Measurements from ENCODE around the gene DUSP1.
"Not testable (repeated sequence)": the region's sequence is repeated elsewhere in the genome, so short reads cannot be mapped to it uniquely, and the experiment has no call there.

The DUSP1 gene

DNA sequence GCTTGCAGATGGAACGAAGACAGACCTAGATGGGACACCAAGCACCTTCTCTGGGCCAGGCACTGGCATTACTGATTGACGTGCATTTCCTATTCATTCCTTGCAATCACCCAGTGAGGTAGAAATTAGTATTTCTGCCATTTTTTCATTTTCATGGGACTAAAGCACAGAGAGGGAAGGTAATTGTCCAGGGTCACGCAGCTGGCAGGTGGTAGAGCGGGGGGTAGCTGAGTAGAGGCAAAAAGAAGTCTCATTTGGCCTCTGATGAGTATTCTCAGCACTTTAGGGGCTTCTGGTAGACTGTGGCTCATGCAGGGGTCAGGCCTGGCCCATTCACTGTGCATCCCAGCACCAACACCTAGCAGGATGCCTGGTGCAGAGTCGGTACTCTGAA, 19.5 kb upstream of the DUSP1 start:
- H3K4me1 Mint-ChIP-seq (ENCODE audit: low read depth): peaks cover 3% of the 10 kb centered on the region
- H3K4me3 Mint-ChIP-seq: no peak overlapping the region
- H3K36me3 Mint-ChIP-seq (ENCODE audit: low read depth): no peaks in the 10 kb centered on the region
- H3K27ac Mint-ChIP-seq: no peak overlapping the region
- H3K9me3 Mint-ChIP-seq: no peaks in the 10 kb centered on the region
- no peaks in the 10 kb centered on the region for H3K27me3 Mint-ChIP-seq (ENCODE audit: low read depth)

- H3K4me3 Mint-ChIP-seq: no peak overlapping the region
- no peaks in the 10 kb centered on the region for H3K27me3 Mint-ChIP-seq (ENCODE audit: low read depth)
- no peak overlapping the region for H3K27ac Mint-ChIP-seq
- H3K36me3 Mint-ChIP-seq (ENCODE audit: low read depth): no peaks in the 10 kb centered on the region
- no peaks in the 10 kb centered on the region for H3K9me3 Mint-ChIP-seq
- H3K4me1 Mint-ChIP-seq (ENCODE audit: low read depth): peaks cover 3% of the 10 kb centered on the region
Observed at GRCh38 chr5:172789687-172790495, 18.9 kb upstream of the DUSP1 start.

DNA sequence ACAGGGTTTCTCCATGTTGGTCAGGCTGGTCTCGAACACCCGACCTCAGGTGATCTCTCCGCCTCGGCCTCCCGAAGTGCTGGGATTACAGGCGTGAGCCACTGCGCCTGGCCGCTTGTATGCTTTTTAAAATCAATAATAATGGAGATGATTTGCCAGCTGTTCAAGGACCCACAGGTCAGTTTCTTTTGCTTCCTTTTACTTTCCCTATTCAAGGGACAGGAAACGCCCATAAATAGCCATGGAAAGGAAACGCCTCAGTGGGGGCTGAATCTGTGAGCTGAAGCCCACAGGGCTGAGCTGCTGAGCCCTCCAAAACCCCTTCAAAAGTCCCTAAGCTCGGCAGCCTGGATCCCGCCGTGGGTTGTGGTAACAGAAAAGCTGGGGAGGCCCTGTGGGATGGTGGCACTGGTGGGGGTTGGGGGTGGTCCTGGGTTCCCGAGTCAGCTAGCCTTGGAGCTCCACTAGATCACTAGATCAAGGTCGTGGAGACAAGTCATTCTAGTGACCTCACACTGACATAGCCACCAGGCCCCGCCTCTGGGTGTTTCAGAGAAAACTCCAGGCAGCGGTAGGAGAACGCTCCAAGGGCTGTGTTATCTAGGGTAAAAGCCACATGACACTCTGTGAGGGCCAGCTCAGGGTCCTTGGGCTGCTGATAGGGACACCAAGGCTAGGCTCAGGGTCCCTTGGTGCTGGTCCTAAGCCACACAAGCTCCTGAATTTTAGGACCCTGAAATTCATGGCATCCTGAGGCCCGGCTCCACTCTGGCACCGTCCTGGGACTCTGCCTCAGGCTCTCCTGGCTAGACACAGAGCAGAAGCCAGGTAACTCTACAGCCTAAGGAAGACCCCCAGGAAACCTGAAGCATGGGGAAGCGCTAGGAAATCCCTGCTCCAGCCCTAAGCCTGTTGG, 18.0 kb upstream of the DUSP1 start:
- Mint-ChIP-seq H3K27me3 (ENCODE audit: low read depth) (no peaks in the 10 kb centered on the region), H3K9me3 (no peaks in the 10 kb centered on the region), H3K36me3 (ENCODE audit: low read depth) (no peaks in the 10 kb centered on the region), H3K4me3 (no peak overlapping the region), H3K27ac (no peak overlapping the region), H3K4me1 (ENCODE audit: low read depth) (peaks cover 3% of the 10 kb centered on the region)

GRCh38 chr5:172787538-172787937, 16.5 kb upstream of the DUSP1 start:
- not testable (repeated sequence) for H3K27me3 Mint-ChIP-seq (ENCODE audit: low read depth); H3K27ac Mint-ChIP-seq; H3K4me3 Mint-ChIP-seq; H3K4me1 Mint-ChIP-seq (ENCODE audit: low read depth); H3K36me3 Mint-ChIP-seq (ENCODE audit: low read depth); H3K9me3 Mint-ChIP-seq

GRCh38 chr5:172786736-172787462, 15.9 kb upstream of the DUSP1 start:
- Mint-ChIP-seq H3K36me3 (ENCODE audit: low read depth) (no peaks in the 10 kb centered on the region), H3K4me1 (ENCODE audit: low read depth) (no peaks in the 10 kb centered on the region), H3K27ac (no peak overlapping the region), H3K27me3 (ENCODE audit: low read depth) (no peaks in the 10 kb centered on the region), H3K9me3 (no peaks in the 10 kb centered on the region), H3K4me3 (no peak overlapping the region)

- Mint-ChIP-seq H3K9me3 (no peaks in the 10 kb centered on the region), H3K4me3 (no peak overlapping the region), H3K36me3 (ENCODE audit: low read depth) (no peaks in the 10 kb centered on the region), H3K4me1 (ENCODE audit: low read depth) (no peaks in the 10 kb centered on the region), H3K27me3 (ENCODE audit: low read depth) (peaks cover 5% of the 10 kb centered on the region), H3K27ac (no peak overlapping the region)
Observed at GRCh38 chr5:172785429-172786088, 14.6 kb upstream of the DUSP1 start.

GRCh38 chr5:172784162-172784561, 13.2 kb upstream of the DUSP1 start:
- not testable (repeated sequence) for H3K9me3 Mint-ChIP-seq; H3K4me1 Mint-ChIP-seq (ENCODE audit: low read depth); H3K27me3 Mint-ChIP-seq (ENCODE audit: low read depth); H3K4me3 Mint-ChIP-seq; H3K36me3 Mint-ChIP-seq (ENCODE audit: low read depth); H3K27ac Mint-ChIP-seq

GRCh38 chr5:172783319-172783718, 12.3 kb upstream of the DUSP1 start:
- H3K4me1 Mint-ChIP-seq (ENCODE audit: low read depth); H3K27ac Mint-ChIP-seq; H3K9me3 Mint-ChIP-seq; H3K27me3 Mint-ChIP-seq (ENCODE audit: low read depth); H3K36me3 Mint-ChIP-seq (ENCODE audit: low read depth); H3K4me3 Mint-ChIP-seq: not testable (repeated sequence)

GRCh38 chr5:172782169-172783039, 11.4 kb upstream of the DUSP1 start:
- no peaks in the 10 kb centered on the region for H3K36me3 Mint-ChIP-seq (ENCODE audit: low read depth)
- H3K4me1 Mint-ChIP-seq (ENCODE audit: low read depth): peaks cover 11% of the 10 kb centered on the region
- peaks cover 5% of the 10 kb centered on the region for H3K27me3 Mint-ChIP-seq (ENCODE audit: low read depth)
- H3K4me3 Mint-ChIP-seq: no peak overlapping the region
- no peaks in the 10 kb centered on the region for H3K9me3 Mint-ChIP-seq
- H3K27ac Mint-ChIP-seq: no peak overlapping the region

- no peaks in the 10 kb centered on the region for H3K9me3 Mint-ChIP-seq
- H3K4me1 Mint-ChIP-seq (ENCODE audit: low read depth): peaks cover 25% of the 10 kb centered on the region
- H3K36me3 Mint-ChIP-seq (ENCODE audit: low read depth): no peaks in the 10 kb centered on the region
- peaks cover 5% of the 10 kb centered on the region for H3K27me3 Mint-ChIP-seq (ENCODE audit: low read depth)
- no peak overlapping the region for H3K27ac Mint-ChIP-seq
- no peak overlapping the region for H3K4me3 Mint-ChIP-seq
Observed at GRCh38 chr5:172779691-172780341, 8.8 kb upstream of the DUSP1 start.

DNA sequence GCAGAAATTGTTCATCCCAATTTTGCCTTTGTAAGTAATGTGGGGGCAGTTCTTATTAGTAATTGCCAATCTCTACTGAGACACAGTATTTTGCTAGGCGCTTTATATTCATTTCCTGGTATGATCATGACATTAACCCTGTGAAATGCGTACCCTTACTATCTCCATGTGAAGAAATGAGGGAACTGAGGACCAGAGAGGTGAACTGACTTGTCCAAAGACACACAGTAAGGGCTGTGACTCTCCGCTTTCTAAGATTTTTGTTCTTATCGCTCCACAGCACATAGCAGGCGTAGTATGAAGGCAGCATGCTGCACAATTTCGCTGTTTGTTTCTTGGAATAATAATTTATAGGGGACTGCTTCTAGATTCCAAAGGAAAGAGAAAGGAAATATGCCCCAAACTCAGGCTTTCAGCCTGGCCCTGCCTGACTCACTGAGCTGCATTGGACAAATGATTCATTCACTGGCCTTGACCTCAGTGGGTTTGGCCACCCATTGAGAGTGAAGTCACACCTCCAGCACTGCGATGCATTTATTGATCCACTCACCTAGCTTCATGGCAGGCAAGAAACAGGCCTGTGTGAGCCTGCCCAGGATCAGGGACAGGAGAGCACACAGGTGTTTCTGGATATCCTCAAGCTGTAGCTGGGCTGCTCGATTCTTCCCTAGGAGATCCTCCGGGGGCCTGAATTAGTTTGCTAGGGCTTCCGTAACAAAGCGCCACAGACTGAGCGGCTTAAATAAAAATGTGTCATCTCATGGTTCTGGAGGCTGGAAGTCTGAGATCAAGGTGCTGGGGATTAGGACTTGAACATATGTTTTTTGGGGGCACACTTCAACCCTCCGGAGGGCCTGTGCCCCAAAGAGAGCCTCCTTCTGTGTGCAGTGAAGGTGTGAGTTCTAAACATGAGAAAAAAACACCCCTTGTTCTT, 7.2 kb upstream of the DUSP1 start:
- Mint-ChIP-seq H3K9me3 (no peaks in the 10 kb centered on the region), H3K4me3 (peak overlapping the region; percentile 59), H3K27ac (peak overlapping the region; percentile 94), H3K4me1 (ENCODE audit: low read depth) (peaks cover 35% of the 10 kb centered on the region), H3K27me3 (ENCODE audit: low read depth) (peaks cover 5% of the 10 kb centered on the region), H3K36me3 (ENCODE audit: low read depth) (no peaks in the 10 kb centered on the region)

DNA sequence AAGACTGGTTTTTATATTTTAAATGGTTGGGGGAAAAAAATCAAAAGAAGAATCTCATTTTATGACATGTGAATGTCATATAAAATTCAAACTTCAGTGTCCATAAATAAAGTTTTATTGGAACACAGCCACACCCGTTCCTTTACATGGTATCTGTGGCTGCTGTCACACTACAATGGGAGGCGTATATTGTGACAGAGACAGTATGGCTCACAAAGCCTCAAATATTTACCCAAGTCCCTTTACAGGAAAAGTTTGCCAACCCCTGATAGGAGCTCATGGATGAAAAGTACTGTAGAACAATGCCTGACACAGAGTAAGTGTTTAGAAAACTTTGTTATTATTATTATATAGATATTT, 5.2 kb upstream of the DUSP1 start:
- H3K9me3 Mint-ChIP-seq: no peaks in the 10 kb centered on the region
- H3K27me3 Mint-ChIP-seq (ENCODE audit: low read depth): no peaks in the 10 kb centered on the region
- H3K27ac Mint-ChIP-seq: no peak overlapping the region
- peaks cover 49% of the 10 kb centered on the region for H3K4me1 Mint-ChIP-seq (ENCODE audit: low read depth)
- H3K4me3 Mint-ChIP-seq: no peak overlapping the region
- H3K36me3 Mint-ChIP-seq (ENCODE audit: low read depth): no peaks in the 10 kb centered on the region

Measured in T-helper 1 cell treated with Interleukin-12 subunit alpha and Interleukin-12 subunit beta and Interleukin-4 antibody, amounts not matched to agents 30 μg/mL and 1 μg/mL, for 36 hours (primary cell).